ENCODE measurements around the gene INPP5A. TPM values are rescaled to one million over a fixed set of nuclear protein-coding genes. Genes with fewer than 3 reads are reported as not detected.
"Not testable (repeated sequence)": the region's sequence is repeated elsewhere in the genome, so short reads cannot be mapped to it uniquely, and the experiment has no call there.

Gene INPP5A
- total and polyA plus RNA-seq, 10 of the 15 experiments (the other 5 are each of a cell fraction or from before 2014, with no cell fraction given) = 0.52 to 15.0 (median 6.3) TPM

- TF ChIP-seq PRDM15 (CRISPR knock-in tag; IDR thresholded peaks at IDR 0.05) (no peak), TARDBP (IDR thresholded peaks at IDR 0.05; ENCODE audit: borderline replicate concordance) (no peak), NR2C1 (IDR thresholded peaks at IDR 0.05) (no peak), MTA2 (IDR thresholded peaks at IDR 0.05; ENCODE audit: low read depth) (no peak), NR2C2 (IDR thresholded peaks at IDR 0.05; ENCODE audit: borderline replicate concordance, control insufficient read depth, insufficient read length, low read depth) (no peak), E2F8 (IDR thresholded peaks at IDR 0.05; ENCODE audit: low read depth, partially characterized antibody) (no peak), SP1 (IDR thresholded peaks at IDR 0.05; ENCODE audit: low read depth, low read length) (no peak), YY1 (IDR thresholded peaks at IDR 0.05; ENCODE audit: low read depth, low read length) (no peak), IRF3 (IDR thresholded peaks at IDR 0.05) (no peak), LARP7 (IDR thresholded peaks at IDR 0.05) (no peak)
These were observed 205.2 kb downstream of the INPP5A start (continued) for GRCh38 chr10:132742837-132743194.

- intact Hi-C loops (cut with micrococcal nuclease; ENCODE audit: unreplicated experiment); H3K4me1 ChIP-seq (ENCODE audit: control insufficient read depth, insufficient read depth, low read length); POLR2A ChIA-PET; H2AFZ ChIP-seq (ENCODE audit: control insufficient read depth, low read depth, low read length); H3K9ac ChIP-seq (ENCODE audit: control insufficient read depth, insufficient read depth, low read length); H3K36me3 ChIP-seq (ENCODE audit: control insufficient read depth in 2 of 2, insufficient read depth in 2 of 2, low read length in 1 of 2); ATAC-seq; H3K79me2 ChIP-seq (ENCODE audit: control insufficient read depth, insufficient read depth, low read length); CTCF ChIA-PET; FAIRE-seq; H3K27ac ChIP-seq (ENCODE audit: control insufficient read depth, insufficient read depth); H3K4me3 ChIP-seq; BruUV-seq (replicated peaks); DNase-seq (ENCODE audit: low read depth, low spot score); H3K4me2 ChIP-seq (ENCODE audit: control insufficient read depth, insufficient read depth); RAD21 ChIA-PET (ENCODE audit: unreplicated experiment); in situ Hi-C loops (cut with MboI); H3K27me3 ChIP-seq (replicated peaks in 1 of 2; ENCODE audit: control insufficient read depth in 2 of 2, insufficient read depth in 2 of 2, low read length in 1 of 2); H4K20me1 ChIP-seq (ENCODE audit: control insufficient read depth, insufficient read depth); SMC1A ChIA-PET (ENCODE audit: uncharacterized antibody, unreplicated experiment); H3K9me3 ChIP-seq (replicated peaks; ENCODE audit: control insufficient read depth, insufficient read depth, low read length): not testable (repeated sequence)
- 87% methylated on average over 21 of the region's 30 CpGs for WGBS (ENCODE audit: insufficient coverage, insufficient replicate concordance, low lambda C conversion rate, missing lambda C conversion rate)
These were observed 205.8 kb downstream of the INPP5A start for GRCh38 chr10:132743196-132743924.

Data from GM12878 (cell line).